Omental fat pad (tissue), 4 donors: Measurements from ENCODE around the gene FBXO27. TPM values are rescaled to one million over a fixed set of nuclear protein-coding genes. Genes with fewer than 3 reads are reported as not detected.

ENCODE experiments used
- ATAC-seq: fragments of 150-250 bp; one replicate; pipeline ENCODE4 v1.9.1; 2016; ENCODE audit warnings: mild to moderate bottlenecking, moderate library complexity; ENCODE audit not compliant: low FRiP score
- DNase-seq: peaks from one replicate; pipeline ENCODE4 v3.0.0-alpha.2; 2019; ENCODE audit warnings: low spot score
- total RNA-seq, 4 donors: library from RNA; depleted of rRNA; stranded (reverse); fragments of >200 nt; gene quantifications; one replicate each; pipeline ENCODE4 v1.1.0, GENCODE V29; 2016
- TF ChIP-seq, protein P1 (sequence below), 3 donors: fragments of 450-650 bp; IDR thresholded peaks; one replicate each; pipeline ENCODE4 v1.5.1; 2016 to 2017; ENCODE audit warnings: antibody characterized with exemption in 3 of 3, mild to moderate bottlenecking in 3 of 3, moderate library complexity in 2 of 3

The FBXO27 gene
- total RNA-seq, 4 donors from 2014 or later = 3.2 to 14.6 (median 7.6) TPM

DNA sequence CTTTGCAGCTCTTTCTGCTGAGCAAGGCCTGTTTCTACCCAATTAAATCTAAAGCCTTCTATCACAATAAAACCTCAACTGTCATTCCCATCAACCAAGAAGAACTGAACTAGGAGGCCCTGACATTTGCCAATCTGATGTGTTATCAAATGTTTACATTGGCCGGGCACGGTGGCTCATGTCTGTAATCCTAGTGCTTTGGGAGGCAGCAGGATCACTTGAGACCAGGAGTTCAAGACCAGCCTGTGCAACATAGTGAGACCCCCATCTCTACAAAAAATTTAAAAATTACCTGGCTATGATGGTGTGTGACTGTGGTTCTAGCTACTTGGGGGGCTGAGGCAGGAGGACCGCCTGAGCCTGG, 54.0 kb downstream of the FBXO27 start:
- ATAC-seq (no peak), DNase-seq (no peak)
- TF ChIP-seq, protein P1, sequence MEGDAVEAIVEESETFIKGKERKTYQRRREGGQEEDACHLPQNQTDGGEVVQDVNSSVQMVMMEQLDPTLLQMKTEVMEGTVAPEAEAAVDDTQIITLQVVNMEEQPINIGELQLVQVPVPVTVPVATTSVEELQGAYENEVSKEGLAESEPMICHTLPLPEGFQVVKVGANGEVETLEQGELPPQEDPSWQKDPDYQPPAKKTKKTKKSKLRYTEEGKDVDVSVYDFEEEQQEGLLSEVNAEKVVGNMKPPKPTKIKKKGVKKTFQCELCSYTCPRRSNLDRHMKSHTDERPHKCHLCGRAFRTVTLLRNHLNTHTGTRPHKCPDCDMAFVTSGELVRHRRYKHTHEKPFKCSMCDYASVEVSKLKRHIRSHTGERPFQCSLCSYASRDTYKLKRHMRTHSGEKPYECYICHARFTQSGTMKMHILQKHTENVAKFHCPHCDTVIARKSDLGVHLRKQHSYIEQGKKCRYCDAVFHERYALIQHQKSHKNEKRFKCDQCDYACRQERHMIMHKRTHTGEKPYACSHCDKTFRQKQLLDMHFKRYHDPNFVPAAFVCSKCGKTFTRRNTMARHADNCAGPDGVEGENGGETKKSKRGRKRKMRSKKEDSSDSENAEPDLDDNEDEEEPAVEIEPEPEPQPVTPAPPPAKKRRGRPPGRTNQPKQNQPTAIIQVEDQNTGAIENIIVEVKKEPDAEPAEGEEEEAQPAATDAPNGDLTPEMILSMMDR (IDR thresholded peaks at IDR 0.05) = no peak

DNA sequence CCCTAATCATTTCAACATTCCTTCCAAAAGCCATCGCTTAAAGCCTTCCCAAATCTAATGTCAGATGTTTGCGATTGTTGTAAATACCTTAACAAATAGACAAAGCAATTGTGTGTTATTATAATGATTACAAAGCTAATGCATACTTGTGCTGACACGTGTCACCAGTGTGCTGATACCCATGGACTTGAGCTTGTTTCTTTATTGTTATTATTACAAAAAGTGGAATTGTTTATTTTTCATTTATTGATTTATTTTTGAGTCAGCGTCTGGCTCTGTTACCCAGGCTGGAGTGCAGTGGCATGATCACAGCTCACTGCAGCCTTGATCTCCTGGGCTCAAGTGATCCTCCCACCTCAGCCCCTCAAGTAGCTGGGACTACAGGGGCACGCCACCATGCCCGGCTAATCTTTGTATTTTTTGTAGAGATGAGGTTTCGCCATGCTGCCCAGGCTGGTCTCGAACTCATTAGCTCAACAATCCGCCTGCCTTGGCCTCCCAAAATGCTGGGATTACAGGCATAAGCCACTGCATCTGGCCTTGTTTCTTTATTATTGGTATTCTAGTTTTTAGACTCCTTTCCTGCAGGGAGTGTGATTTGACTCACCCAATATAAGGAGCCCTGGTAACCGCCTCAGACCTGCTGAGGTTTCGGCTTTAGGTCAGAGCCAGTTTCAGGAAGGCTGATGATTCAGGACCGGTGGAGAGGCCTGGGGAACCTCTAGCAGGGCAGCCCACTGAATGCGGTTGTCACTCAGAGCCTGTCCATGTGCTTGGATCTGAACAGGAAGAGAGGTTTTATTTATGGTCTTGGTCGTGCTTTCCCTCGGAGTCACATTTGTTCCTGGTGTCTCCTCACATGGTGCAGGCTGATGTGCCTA, 54.7 kb downstream of the FBXO27 start:
- no peak for DNase-seq

DNA sequence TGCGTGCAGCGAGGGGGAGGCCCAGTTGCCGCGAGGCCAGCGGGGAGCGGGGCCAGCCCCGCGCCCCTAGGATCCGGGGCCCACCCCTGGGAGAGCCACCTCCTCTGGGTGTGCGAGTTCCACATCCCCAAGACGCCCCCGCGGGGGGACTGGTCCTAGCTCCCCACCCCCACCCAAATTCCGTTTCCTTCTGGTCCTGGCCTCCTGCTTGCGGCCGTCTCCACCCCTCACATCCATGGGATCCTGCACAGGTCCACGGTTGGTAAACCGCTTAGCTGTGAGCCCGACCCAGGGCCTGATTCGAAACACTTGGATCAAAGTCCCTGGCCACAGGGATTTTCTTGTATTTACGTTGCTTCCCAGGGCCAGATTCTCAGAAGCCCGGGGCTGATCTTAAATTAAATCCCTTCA, 56.5 kb downstream of the FBXO27 start:
- peak; percentile 52 for ATAC-seq
- TF ChIP-seq, protein P1 (IDR thresholded peaks at IDR 0.05) = no peak
- DNase-seq = no peak

More for the DNA sequence above, 54.7 kb downstream of the FBXO27 start:
- TF ChIP-seq, protein P1 (IDR thresholded peaks at IDR 0.05) = no peak
- ATAC-seq = no peak

DNA sequence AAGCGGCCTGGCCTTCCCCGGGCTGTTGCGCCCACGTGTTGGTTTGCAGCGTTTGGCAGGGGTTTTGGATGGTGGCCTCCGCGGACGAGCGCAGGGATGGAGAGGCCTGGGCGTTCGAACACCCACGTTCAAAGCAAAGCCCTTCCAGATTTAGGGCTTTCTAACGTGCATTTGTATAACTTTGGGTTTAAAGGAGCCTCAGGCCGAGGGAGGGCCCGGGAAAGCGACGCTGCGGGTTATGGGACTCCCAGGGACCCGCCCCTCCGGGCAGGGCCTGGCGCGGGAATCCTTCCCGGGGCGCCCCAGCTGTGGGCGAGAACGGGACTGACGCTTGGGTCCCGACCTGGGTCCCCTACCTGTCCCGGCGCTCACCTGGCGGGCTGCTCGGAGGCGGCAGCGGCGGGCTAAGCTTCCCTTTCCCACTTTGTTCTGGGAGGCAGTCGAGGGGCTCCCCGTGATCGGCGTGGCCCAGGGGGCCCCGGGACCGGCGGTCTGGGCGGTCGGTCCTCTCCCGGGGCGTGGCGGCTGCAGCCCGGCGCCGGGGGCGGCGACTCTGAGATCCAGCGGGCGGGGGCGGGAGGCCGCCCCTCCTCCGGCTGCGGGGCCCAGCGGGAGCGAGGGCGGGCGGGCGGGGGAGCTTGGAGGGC, 57.0 kb downstream of the FBXO27 start, which contains the start of gene FBXO17:
FBXO17 (minus strand) TSS at position 529 of the 647 bp plus-strand sequence. CDS start 25,423 bp downstream, outside the sequence.
- TF ChIP-seq, protein P1 (IDR thresholded peaks at IDR 0.05) = no peak
- peak; percentile 79 for ATAC-seq
- no peak for DNase-seq

DNA sequence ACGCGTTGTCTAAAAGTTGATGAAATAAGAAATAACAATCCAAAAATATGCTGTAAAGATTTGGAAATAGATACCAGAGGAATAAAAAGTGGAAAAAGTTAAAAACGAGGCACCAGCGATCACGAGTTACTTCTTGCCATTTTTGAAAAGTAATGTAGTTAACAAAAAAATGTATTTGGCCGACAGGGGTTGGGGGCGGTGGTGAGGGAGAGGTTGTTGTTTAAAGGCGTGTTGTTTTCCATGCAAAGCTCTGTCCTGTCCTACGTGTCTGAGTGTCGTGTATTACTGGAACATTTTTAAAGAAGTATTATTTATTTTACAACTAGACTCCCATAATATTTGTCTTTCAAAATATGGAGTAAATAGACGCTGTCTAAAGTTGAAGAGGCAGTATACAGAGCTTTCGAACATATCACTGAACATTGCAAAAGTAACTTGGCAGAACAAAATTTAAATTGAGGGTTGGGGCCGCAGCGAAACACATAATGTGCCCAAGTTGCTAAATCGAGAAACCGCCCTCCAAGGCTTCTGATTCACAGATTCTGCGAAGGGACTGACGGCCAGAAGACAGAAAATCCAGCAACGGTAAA, 57.6 kb downstream of the FBXO27 start:
- ATAC-seq (peak; percentile 7), DNase-seq (no peak)
- TF ChIP-seq, protein P1 (IDR thresholded peaks at IDR 0.05) = no peak

Other genes with a start within 250 kb of the FBXO27 start
- not detected for gene LGALS7B, start 243.3 kb downstream of the FBXO27 start, total RNA-seq
- 1 to 10 TPM in 1 of 4 donors, under 1 TPM in 1, not detected in 2; 0.46 to 1.6 TPM for gene LGALS4, start 219.6 kb downstream of the FBXO27 start, total RNA-seq
- 100 to 1,000 TPM; 101 to 145 (median 128) TPM for gene ECH1, start 200.8 kb downstream of the FBXO27 start, total RNA-seq
- gene HNRNPL, start 182.6 kb downstream of the FBXO27 start, total RNA-seq = 100 to 1,000 TPM; 138 to 180 (median 169) TPM
- gene RINL, start 154.3 kb downstream of the FBXO27 start, total RNA-seq = 10 to 100 TPM in 1 of 4 donors, 1 to 10 TPM in 3; 5.3 to 10.4 (median 7.1) TPM
- 100 to 1,000 TPM in 1 of 4 donors, 10 to 100 TPM in 3; 59.6 to 115 (median 74.5) TPM for gene SIRT2, start 132.9 kb downstream of the FBXO27 start, total RNA-seq
- gene NFKBIB, start 132.6 kb downstream of the FBXO27 start, total RNA-seq = 10 to 100 TPM; 19.6 to 30.9 (median 22.7) TPM
- gene CCER2, start 120.4 kb downstream of the FBXO27 start, total RNA-seq = under 1 TPM in 2 of 4 donors, not detected in 2; 0.50 to 0.84 TPM
- 10 to 100 TPM in 3 of 4 donors, 1 to 10 TPM in 1; 9.7 to 14.8 (median 11.8) TPM for gene SARS2, start 101.8 kb downstream of the FBXO27 start, total RNA-seq
- 10 to 100 TPM; 27.3 to 46.0 (median 37.7) TPM for gene MRPS12, start 101.6 kb downstream of the FBXO27 start, total RNA-seq
- 10 to 100 TPM; 31.2 to 43.6 (median 38.2) TPM for gene FBXO17, start 56.8 kb downstream of the FBXO27 start, total RNA-seq
- not detected for gene ACP7, start 51.8 kb upstream of the FBXO27 start, total RNA-seq
- gene PAK4, start 93.2 kb upstream of the FBXO27 start, total RNA-seq = 1 to 10 TPM; 4.6 to 9.8 (median 6.3) TPM
- gene NCCRP1, start 164.4 kb upstream of the FBXO27 start, total RNA-seq = under 1 TPM in 1 of 4 donors, not detected in 3; 0.46 TPM
- not detected for gene SYCN, start 171.7 kb upstream of the FBXO27 start, total RNA-seq
- not detected for gene IFNL3, start 212.5 kb upstream of the FBXO27 start, total RNA-seq
- gene IFNL4, start 216.3 kb upstream of the FBXO27 start, total RNA-seq = not detected
- gene IFNL2, start 235.8 kb upstream of the FBXO27 start, total RNA-seq = not detected